GM23338 (cell line): ENCODE results near the gene STYK1. TPM values are rescaled to one million over a fixed set of nuclear protein-coding genes. Genes with fewer than 3 reads are reported as not detected.
A peak's percentile ranks its signal among the peaks of the same experiment; 100 is the strongest.

Experiments used
- ATAC-seq: fragments of 200-7000 bp; cut with Tn5 transposase; 3 replicates; pipeline ENCODE4 v1.9.1; 2020
- DNase-seq: peaks from one replicate; pipeline ENCODE4 v3.0.0-alpha.2; 2015; ENCODE audit warnings: low spot score
- H2AFZ ChIP-seq: fragments of 200-600 bp; sonication (generic); 2 replicates; pipeline ENCODE4 v1.8.0; 2016; ENCODE audit warnings: antibody characterized with exemption, mild to moderate bottlenecking, moderate library complexity
- H3F3A ChIP-seq: fragments of 200-600 bp; sonication (generic); replicated peaks from 2 replicates; pipeline ENCODE4 v1.8.0; 2017; ENCODE audit warnings: antibody characterized with exemption, mixed run types, low read depth
- H3K27ac ChIP-seq: fragments of 200-600 bp; sonication (generic); 2 replicates; pipeline ENCODE4 v1.6.1; 2016; ENCODE audit warnings: low read depth
- H3K27me3 ChIP-seq: fragments of 200-600 bp; sonication (generic); 2 replicates; pipeline ENCODE4 v1.8.0; 2016; ENCODE audit warnings: mild to moderate bottlenecking, mixed run types, moderate library complexity; ENCODE audit not compliant: insufficient read depth
- H3K36me3 ChIP-seq: fragments of 200-600 bp; sonication (generic); 2 replicates; pipeline ENCODE4 v1.8.0; 2016; ENCODE audit warnings: mild to moderate bottlenecking; ENCODE audit not compliant: insufficient read depth
- H3K4me1 ChIP-seq: fragments of 200-600 bp; sonication (generic); 2 replicates; pipeline ENCODE4 v1.8.0; 2016; ENCODE audit warnings: mild to moderate bottlenecking, moderate library complexity; ENCODE audit not compliant: insufficient read depth
- H3K4me2 ChIP-seq: fragments of 200-600 bp; sonication (generic); 2 replicates; pipeline ENCODE4 v1.7.1; 2017; ENCODE audit warnings: mixed run types
- H3K4me3 ChIP-seq: fragments of 200-600 bp; sonication (generic); 2 replicates; pipeline ENCODE4 v1.6.1; 2016; ENCODE audit warnings: mixed run types
- H3K79me2 ChIP-seq: fragments of 200-600 bp; sonication (generic); replicated peaks from 2 replicates; pipeline ENCODE4 v1.8.0; 2017; ENCODE audit warnings: mild to moderate bottlenecking; ENCODE audit not compliant: insufficient read depth
- H3K9me2 ChIP-seq: fragments of 200-600 bp; sonication (generic); 2 replicates; pipeline ENCODE4 v1.8.0; 2017; ENCODE audit not compliant: insufficient read depth
- H4K20me1 ChIP-seq: fragments of 200-600 bp; sonication (generic); replicated peaks from 2 replicates; pipeline ENCODE4 v1.8.0; 2017; ENCODE audit warnings: mild to moderate bottlenecking; ENCODE audit not compliant: insufficient read depth
- H3K27ac Mint-ChIP-seq: 2 replicates; pipeline ENCODE4 v1.8.0; 2020; ENCODE audit warnings: inconsistent platforms, mild to moderate bottlenecking, moderate library complexity, mixed read lengths
- H3K27me3 Mint-ChIP-seq: 3 replicates; pipeline ENCODE4 v1.8.0; 2022; ENCODE audit warnings: low read depth, mild to moderate bottlenecking, moderate library complexity, mixed read lengths, inconsistent platforms; ENCODE audit not compliant: insufficient read depth, poor library complexity
- H3K36me3 Mint-ChIP-seq: 3 replicates; pipeline ENCODE4 v1.8.0; 2021; ENCODE audit warnings: low read depth, mild to moderate bottlenecking, inconsistent platforms, moderate library complexity, mixed read lengths
- H3K4me1 Mint-ChIP-seq: 3 replicates; pipeline ENCODE4 v1.8.0; 2020; ENCODE audit warnings: mild to moderate bottlenecking, inconsistent platforms, mixed read lengths
- H3K4me3 Mint-ChIP-seq: 3 replicates; pipeline ENCODE4 v1.8.0; 2021; ENCODE audit warnings: moderate library complexity, mild to moderate bottlenecking, inconsistent platforms, mixed read lengths
- H3K9me3 Mint-ChIP-seq: 3 replicates; pipeline ENCODE4 v1.8.0; 2020; ENCODE audit warnings: moderate library complexity, mild to moderate bottlenecking, inconsistent platforms, mixed read lengths
- CTCF ChIP-seq, 2 experiments: fragments of 200-600 bp in 1 of 2; sonication (generic) in 1 of 2; conservative IDR thresholded peaks; 2 replicates each; pipeline versions ENCODE4 v1.5.1 to v1.6.1; 2016 to 2017; ENCODE audit warnings: antibody characterized with exemption in 2 of 2, low read depth in 2 of 2, mild to moderate bottlenecking in 2 of 2, moderate library complexity in 1 of 2
- EZH2 ChIP-seq: fragments of 200-600 bp; sonication (generic); IDR thresholded peaks from one replicate; pipeline ENCODE4 v1.8.0; 2017; ENCODE audit warnings: antibody characterized with exemption, mild to moderate bottlenecking, low read depth; ENCODE audit not compliant: unreplicated experiment
- EZH2phosphoT487 ChIP-seq: fragments of 200-600 bp; sonication (generic); IDR thresholded peaks from one replicate; pipeline ENCODE4 v1.8.1; 2018; ENCODE audit warnings: antibody characterized with exemption; ENCODE audit not compliant: unreplicated experiment
- REST ChIP-seq: IDR thresholded peaks from one replicate; pipeline ENCODE4 v1.6.1; 2018; ENCODE audit warnings: antibody characterized with exemption; ENCODE audit not compliant: unreplicated experiment
- polyA plus RNA-seq: library from polyadenylated mRNA; unstranded; fragments of >200 nt; fragmentation: Nextera tagmentation; extraction: Ambion mirVana; gene quantifications from 2 replicates; pipeline ENCODE4 v1.2.1, GENCODE V29; 2016
- total RNA-seq: library from RNA; depleted of rRNA; stranded (reverse); fragments of >200 nt; shearing (Covaris generic); gene quantifications from 2 replicates; pipeline ENCODE4 v1.2.3, GENCODE V29; 2014

Gene STYK1
- total and polyA plus RNA-seq, 2 experiments from 2014 or later, result 1.2 to 1.8 TPM

GRCh38 chr12:10607885-10608458, 65.9 kb downstream of the STYK1 start:
- Histone ChIP-seq H2AFZ (no peak overlapping the region), H4K20me1 (no peaks in the 10 kb centered on the region; the same call in 1 of the 2 replicates), H3K4me1 (0 out of 2 replicates have a peak, but pooled peaks cover 4% of the 10 kb centered on the region), H3K36me3 (peaks cover 29% of the 10 kb centered on the region; the same call in 1 of the 2 replicates), H3K4me3 (no peak overlapping the region), H3F3A (no peaks in the 10 kb centered on the region), H3K9me2 (no peaks in the 10 kb centered on the region), H3K27ac (no peak overlapping the region), H3K79me2 (peaks cover 23% of the 10 kb centered on the region), H3K4me2 (no peak overlapping the region), H3K27me3 (no peaks in the 10 kb centered on the region)
- Mint-ChIP-seq H3K4me3 (no peak overlapping the region), H3K4me1 (peaks cover 5% of the 10 kb centered on the region; the same call in 1 of the 3 replicates), H3K27ac (no peak overlapping the region), H3K27me3 (no peaks in the 10 kb centered on the region), H3K9me3 (no peaks in the 10 kb centered on the region), H3K36me3 (peaks cover 69% of the 10 kb centered on the region)
- TF ChIP-seq CTCF (conservative IDR thresholded peaks at IDR 0.05; ENCODE audit: low read depth in 2 of 2), result peak; percentile 31 to 48
- TF ChIP-seq REST, result no peak
- DNase-seq (peak; percentile 59), ATAC-seq (no peak)

- no peak overlapping the region for H2AFZ ChIP-seq
- H3F3A ChIP-seq, result no peaks in the 10 kb centered on the region
- H3K36me3 ChIP-seq, result peaks cover 6% of the 10 kb centered on the region; the same call in 1 of the 2 replicates
- no peaks in the 10 kb centered on the region for H3K9me2 ChIP-seq
- no peak overlapping the region for H3K4me3 Mint-ChIP-seq
- no peak overlapping the region for H3K27ac Mint-ChIP-seq
- H3K4me1 Mint-ChIP-seq, result no peaks in the 10 kb centered on the region
- no peak for ATAC-seq
- H3K4me1 ChIP-seq, result no peaks in the 10 kb centered on the region
- no peaks in the 10 kb centered on the region for H3K9me3 Mint-ChIP-seq
- no peaks in the 10 kb centered on the region for H4K20me1 ChIP-seq
- H3K79me2 ChIP-seq, result no peaks in the 10 kb centered on the region
- no peak overlapping the region for H3K27ac ChIP-seq
- no peak overlapping the region for H3K4me3 ChIP-seq
- no peaks in the 10 kb centered on the region for H3K27me3 Mint-ChIP-seq
- TF ChIP-seq EZH2 (no peak), REST (no peak), EZH2phosphoT487 (no peak)
- H3K36me3 Mint-ChIP-seq, result peaks cover 20% of the 10 kb centered on the region; the same call in 2 of the 3 replicates
- no peaks in the 10 kb centered on the region for H3K27me3 ChIP-seq
- H3K4me2 ChIP-seq, result no peak overlapping the region
- DNase-seq, result no peak
Observed at GRCh38 chr12:10601860-10602259, 72.0 kb downstream of the STYK1 start.
